Fibroblast of lung (primary cell): Measurements from ENCODE around the gene OCSTAMP.

ENCODE experiments used
- EZH2 ChIP-seq: IDR thresholded peaks from 2 replicates; pipeline ENCODE4 v1.5.1; 2012; ENCODE audit warnings: low read length, control low read depth, mild to moderate bottlenecking; ENCODE audit errors: missing control alignments
- TF ChIP-seq, protein P1 (sequence below), 2 donors: IDR thresholded peaks in 1 of 2; conservative IDR thresholded peaks in 1 of 2; 1 replicate in 1 of 2; 2 replicates in 1 of 2; pipeline ENCODE4 v1.5.1; 2011 to 2012; ENCODE audit warnings: low read length in 2 of 2, control low read depth in 1 of 2, inconsistent platforms in 1 of 2, low read depth in 1 of 2, mild to moderate bottlenecking in 1 of 2

GRCh38 chr20:46590443-46590842, 40.0 kb upstream of the OCSTAMP start:
- TF ChIP-seq, protein P1, sequence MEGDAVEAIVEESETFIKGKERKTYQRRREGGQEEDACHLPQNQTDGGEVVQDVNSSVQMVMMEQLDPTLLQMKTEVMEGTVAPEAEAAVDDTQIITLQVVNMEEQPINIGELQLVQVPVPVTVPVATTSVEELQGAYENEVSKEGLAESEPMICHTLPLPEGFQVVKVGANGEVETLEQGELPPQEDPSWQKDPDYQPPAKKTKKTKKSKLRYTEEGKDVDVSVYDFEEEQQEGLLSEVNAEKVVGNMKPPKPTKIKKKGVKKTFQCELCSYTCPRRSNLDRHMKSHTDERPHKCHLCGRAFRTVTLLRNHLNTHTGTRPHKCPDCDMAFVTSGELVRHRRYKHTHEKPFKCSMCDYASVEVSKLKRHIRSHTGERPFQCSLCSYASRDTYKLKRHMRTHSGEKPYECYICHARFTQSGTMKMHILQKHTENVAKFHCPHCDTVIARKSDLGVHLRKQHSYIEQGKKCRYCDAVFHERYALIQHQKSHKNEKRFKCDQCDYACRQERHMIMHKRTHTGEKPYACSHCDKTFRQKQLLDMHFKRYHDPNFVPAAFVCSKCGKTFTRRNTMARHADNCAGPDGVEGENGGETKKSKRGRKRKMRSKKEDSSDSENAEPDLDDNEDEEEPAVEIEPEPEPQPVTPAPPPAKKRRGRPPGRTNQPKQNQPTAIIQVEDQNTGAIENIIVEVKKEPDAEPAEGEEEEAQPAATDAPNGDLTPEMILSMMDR (conservative IDR thresholded peaks at IDR 0.05 in 1 of 2, IDR thresholded peaks at IDR 0.05 in 1 of 2; ENCODE audit: low read depth in 1 of 2, low read length in 2 of 2) = no peak
- no peak for TF ChIP-seq EZH2
